ENCODE data around the gene GSDMA.

The GSDMA gene

GRCh38 chr17:39960524-39961041, 2.2 kb upstream of the GSDMA start:
- H3K4me1 Mint-ChIP-seq, result peaks cover 18% of the 10 kb centered on the region
- H3K27ac Mint-ChIP-seq, result peak overlapping the region in 2 of 3 experiments; percentile 25 to 29
- no peak overlapping the region for H3K4me3 Mint-ChIP-seq
- H3K9me3 Mint-ChIP-seq, result no peaks in the 10 kb centered on the region
- no peak for TF ChIP-seq CTCF (IDR thresholded peaks at IDR 0.05; ENCODE audit: unreplicated experiment in 3 of 3)
- H3K27me3 Mint-ChIP-seq (ENCODE audit: low read depth), result peaks cover 18% of the 10 kb centered on the region
- no peaks in the 10 kb centered on the region for H3K36me3 Mint-ChIP-seq (ENCODE audit: low read depth)

GRCh38 chr17:39963829-39964228, 1.0 kb downstream of the GSDMA start:
- Mint-ChIP-seq H3K36me3 (ENCODE audit: low read depth) (no peaks in the 10 kb centered on the region), H3K4me1 (peaks cover 10% of the 10 kb centered on the region), H3K9me3 (no peaks in the 10 kb centered on the region), H3K4me3 (no peak overlapping the region), H3K27ac (no peak overlapping the region), H3K27me3 (ENCODE audit: low read depth) (peaks cover 19% of the 10 kb centered on the region)
- TF ChIP-seq CTCF (IDR thresholded peaks at IDR 0.05; ENCODE audit: unreplicated experiment in 3 of 3), result no peak

GRCh38 chr17:39965017-39965699, 2.4 kb downstream of the GSDMA start:
- Mint-ChIP-seq H3K36me3 (ENCODE audit: low read depth) (no peaks in the 10 kb centered on the region), H3K4me1 (peaks cover 6% of the 10 kb centered on the region), H3K27me3 (ENCODE audit: low read depth) (peaks cover 31% of the 10 kb centered on the region), H3K4me3 (no peak overlapping the region), H3K9me3 (no peaks in the 10 kb centered on the region), H3K27ac (no peak overlapping the region)
- no peak for TF ChIP-seq CTCF (IDR thresholded peaks at IDR 0.05; ENCODE audit: unreplicated experiment in 3 of 3)

- H3K36me3 Mint-ChIP-seq (ENCODE audit: low read depth), result no peaks in the 10 kb centered on the region
- H3K27me3 Mint-ChIP-seq (ENCODE audit: low read depth), result peaks cover 40% of the 10 kb centered on the region
- H3K4me1 Mint-ChIP-seq, result peaks cover 4% of the 10 kb centered on the region
- TF ChIP-seq CTCF (IDR thresholded peaks at IDR 0.05; ENCODE audit: unreplicated experiment in 3 of 3), result no peak
- H3K27ac Mint-ChIP-seq, result no peak overlapping the region
- H3K4me3 Mint-ChIP-seq, result no peak overlapping the region
- no peaks in the 10 kb centered on the region for H3K9me3 Mint-ChIP-seq
These were observed 4.0 kb downstream of the GSDMA start for GRCh38 chr17:39966771-39967170.

- no peak overlapping the region for H3K4me3 Mint-ChIP-seq
- peaks cover 43% of the 10 kb centered on the region for H3K27me3 Mint-ChIP-seq (ENCODE audit: low read depth)
- peaks cover 12% of the 10 kb centered on the region for H3K4me1 Mint-ChIP-seq
- TF ChIP-seq CTCF (IDR thresholded peaks at IDR 0.05; ENCODE audit: unreplicated experiment in 3 of 3), result no peak
- no peaks in the 10 kb centered on the region for H3K36me3 Mint-ChIP-seq (ENCODE audit: low read depth)
- H3K27ac Mint-ChIP-seq, result no peak overlapping the region
- H3K9me3 Mint-ChIP-seq, result no peaks in the 10 kb centered on the region
These were observed 6.0 kb downstream of the GSDMA start for GRCh38 chr17:39968761-39969160.

GRCh38 chr17:39969375-39969774, 6.6 kb downstream of the GSDMA start:
- Mint-ChIP-seq H3K27ac (peak overlapping the region in 2 of 3 experiments; percentile 17 to 61), H3K9me3 (no peaks in the 10 kb centered on the region), H3K4me3 (no peak overlapping the region), H3K36me3 (ENCODE audit: low read depth) (no peaks in the 10 kb centered on the region), H3K4me1 (peaks cover 12% of the 10 kb centered on the region), H3K27me3 (ENCODE audit: low read depth) (peaks cover 44% of the 10 kb centered on the region)
- TF ChIP-seq CTCF (IDR thresholded peaks at IDR 0.05; ENCODE audit: unreplicated experiment in 3 of 3), result no peak
